ENCODE data around the gene CD28. TPM values are rescaled to one million over a fixed set of nuclear protein-coding genes. Genes with fewer than 3 reads are reported as not detected.

The CD28 gene
- total and polyA plus RNA-seq, 10 donors, result 1.3 to 22.4 (median 13.0) TPM

DNA sequence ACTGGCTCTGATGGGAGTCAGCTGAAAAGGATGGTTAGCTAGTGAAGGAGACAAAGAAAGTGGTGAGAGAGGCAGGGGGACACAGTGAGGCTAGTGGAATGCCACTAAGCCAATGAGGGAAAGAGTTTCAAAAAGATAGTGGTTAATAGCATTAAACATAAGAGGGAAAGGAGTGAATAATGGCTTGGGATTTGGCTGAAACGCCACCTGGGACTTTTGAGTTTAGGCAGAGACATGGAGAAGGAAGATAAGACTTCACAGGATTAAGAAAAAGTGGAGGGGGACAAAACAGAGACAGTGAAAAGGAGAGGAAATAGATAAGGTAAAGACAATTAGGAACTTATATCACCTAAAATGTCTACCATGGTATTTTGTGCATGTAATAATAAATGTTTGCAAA lies 6.9 kb downstream of the CD28 start:
- Histone ChIP-seq H3K9me3 (no peaks in the 10 kb centered on the region), H3K27me3 (replicated peaks in 1 of 7) (no peaks in the 10 kb centered on the region), H3K36me3 (no peaks in the 10 kb centered on the region), H3K4me1 (peaks cover 0 to 68% (median 28%) of the 10 kb centered on the region in 6 donors), H3K4me3 (no peak overlapping the region), H3K27ac (peak overlapping the region in 4 of 8 donors; percentile 32 to 71 (median 60))
- WGBS, 5 donors, result 78 to 95% (median 89%) methylated on average over 1 of the region's 1 CpG
- intact Hi-C loops (cut with DNase I; ENCODE audit: low total_unique reads), result no loop called here
- no peak for DNase-seq
- TF ChIP-seq POLR2AphosphoS5 (IDR thresholded peaks at IDR 0.05), result no peak
- no peak for TF ChIP-seq POLR2A (IDR thresholded peaks at IDR 0.05)
- TF ChIP-seq CTCF (IDR thresholded peaks at IDR 0.05 in 8 of 11, conservative IDR thresholded peaks at IDR 0.05 in 3 of 11), result no peak

- H3K9me3 ChIP-seq, result no peaks in the 10 kb centered on the region
- no peaks in the 10 kb centered on the region for H3K36me3 ChIP-seq
- WGBS, 5 donors, result 65 to 83% (median 72%) methylated on average over 3 of the region's 3 CpGs
- no peaks in the 10 kb centered on the region for H3K27me3 ChIP-seq (replicated peaks in 1 of 7)
- intact Hi-C loops (cut with DNase I; ENCODE audit: low total_unique reads), result no loop called here
- H3K4me1 ChIP-seq, result peaks cover 0 to 75% (median 36%) of the 10 kb centered on the region in 6 donors
- DNase-seq, result no peak
- TF ChIP-seq POLR2AphosphoS5 (IDR thresholded peaks at IDR 0.05), result peak in 1 of 3 donors; percentile 27
- TF ChIP-seq CTCF (IDR thresholded peaks at IDR 0.05 in 8 of 11, conservative IDR thresholded peaks at IDR 0.05 in 3 of 11), result no peak
- peak overlapping the region in 7 of 8 donors; percentile 39 to 71 (median 52) for H3K27ac ChIP-seq
- H3K4me3 ChIP-seq, result no peak overlapping the region
These were observed 7.7 kb downstream of the CD28 start for GRCh38 chr2:203714112-203714511.

DNA sequence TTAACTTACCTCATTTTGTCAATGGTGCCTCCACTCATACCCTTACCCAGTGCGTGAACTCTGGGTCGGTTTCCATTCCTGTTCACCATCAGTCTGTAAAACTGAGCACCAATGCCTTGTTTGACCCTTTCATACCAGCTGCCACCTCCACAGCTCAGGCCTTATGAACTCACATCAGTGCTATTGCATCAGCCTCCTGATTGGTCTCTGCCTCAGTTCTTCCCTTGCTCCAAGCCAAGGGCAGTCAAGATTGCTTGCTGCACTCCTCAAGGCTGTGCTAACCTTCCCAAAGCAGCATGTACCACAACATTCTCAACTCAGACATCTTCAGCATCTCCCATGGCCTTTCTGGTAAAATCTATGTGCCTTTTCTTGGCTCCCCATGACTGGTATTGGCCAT lies 9.3 kb downstream of the CD28 start:
- intact Hi-C loops (cut with DNase I; ENCODE audit: low total_unique reads), result no loop called here
- TF ChIP-seq POLR2A (IDR thresholded peaks at IDR 0.05) (no peak), CTCF (IDR thresholded peaks at IDR 0.05 in 8 of 11, conservative IDR thresholded peaks at IDR 0.05 in 3 of 11) (no peak), POLR2AphosphoS5 (IDR thresholded peaks at IDR 0.05) (no peak)
- Histone ChIP-seq H3K27me3 (replicated peaks in 1 of 7) (no peaks in the 10 kb centered on the region), H3K4me3 (no peak overlapping the region), H3K9me3 (no peaks in the 10 kb centered on the region), H3K27ac (peak overlapping the region in 5 of 8 donors; percentile 6 to 71 (median 52)), H3K4me1 (peaks cover 0 to 76% (median 38%) of the 10 kb centered on the region in 6 donors), H3K36me3 (no peaks in the 10 kb centered on the region)
- no peak for DNase-seq
- WGBS, 5 donors, result 89 to 97% (median 94%) methylated on average over 2 of the region's 2 CpGs

DNA sequence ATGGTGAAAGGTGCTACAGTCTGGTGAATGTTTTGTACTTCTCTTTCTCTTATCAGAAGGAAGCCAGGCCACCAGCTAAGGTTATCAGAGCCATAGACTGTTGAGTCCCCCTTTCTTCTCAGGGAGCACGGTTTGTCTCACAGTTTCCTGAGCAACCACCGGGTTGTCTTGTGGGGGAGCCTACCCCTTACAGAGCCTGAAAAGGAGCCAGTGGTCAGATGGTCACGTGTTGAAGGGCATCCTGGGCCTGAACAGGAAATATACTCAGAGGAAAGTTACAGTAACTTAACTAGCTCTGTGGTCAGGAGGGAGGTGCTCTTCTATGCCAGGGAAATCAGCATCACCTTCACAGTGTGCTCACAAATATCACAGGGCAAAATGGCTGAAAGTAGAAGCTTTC lies 11.6 kb downstream of the CD28 start:
- no peak overlapping the region for H3K4me3 ChIP-seq
- peaks cover 0 to 4% (median 0%) of the 10 kb centered on the region in 7 donors for H3K27me3 ChIP-seq (replicated peaks in 1 of 7)
- TF ChIP-seq POLR2A (IDR thresholded peaks at IDR 0.05), result no peak
- no peak for TF ChIP-seq CTCF (IDR thresholded peaks at IDR 0.05 in 8 of 11, conservative IDR thresholded peaks at IDR 0.05 in 3 of 11)
- peak in 2 of 3 donors; percentile 9 to 62 for TF ChIP-seq POLR2AphosphoS5 (IDR thresholded peaks at IDR 0.05)
- no peaks in the 10 kb centered on the region for H3K9me3 ChIP-seq
- no peak for DNase-seq
- peaks cover 0 to 85% (median 38%) of the 10 kb centered on the region in 6 donors for H3K4me1 ChIP-seq
- no peaks in the 10 kb centered on the region for H3K36me3 ChIP-seq
- H3K27ac ChIP-seq, result peak overlapping the region; percentile 4 to 71 (median 63)
- intact Hi-C loops (cut with DNase I; ENCODE audit: low total_unique reads), result no loop called here
- WGBS, 5 donors, result 4 to 21% (median 9%) methylated on average over 3 of the region's 3 CpGs

Data from spleen (tissue), 11 donors.